Stimulated activated CD8-positive, alpha-beta memory T cell treated with anti-CD3 and anti-CD28 coated beads, Interleukin-2, amount 100 ng/mL, for 48 hours (primary cell): Measurements from ENCODE around the gene AKNA.
A peak's percentile ranks its signal among the peaks of the same experiment; 100 is the strongest.

Source experiments
- DNase-seq, 2 donors: peaks; one replicate each; pipeline ENCODE4 v3.0.0-alpha.2; 2020; ENCODE audit warnings: low read depth in 2 of 2

The AKNA gene

GRCh38 chr9:114363424-114363823, 24.4 kb downstream of the AKNA start:
- no peak for DNase-seq

GRCh38 chr9:114362394-114362793, 25.4 kb downstream of the AKNA start:
- DNase-seq, result no peak

DNA sequence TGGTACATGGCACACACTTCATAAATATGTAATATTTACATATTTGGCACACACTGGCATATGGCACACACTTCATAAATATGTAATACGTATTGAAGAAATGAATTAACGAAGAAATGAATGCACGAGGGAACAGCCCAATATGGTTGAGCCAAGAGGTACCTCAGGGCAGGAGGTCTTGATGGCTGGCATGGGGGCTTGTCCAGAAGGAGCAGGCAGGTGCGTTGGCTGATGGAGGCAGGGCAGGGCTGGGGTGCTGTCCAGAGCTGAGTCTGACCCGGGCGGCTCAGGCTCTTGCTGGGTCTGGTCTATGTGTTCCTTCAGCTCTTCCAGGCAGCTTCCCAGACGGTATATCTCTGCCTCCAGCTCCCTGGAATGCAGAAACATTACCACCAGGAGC, 26.2 kb downstream of the AKNA start:
- no peak for DNase-seq

- DNase-seq, result no peak
Measured at GRCh38 chr9:114359801-114360200, 28.0 kb downstream of the AKNA start.

DNA sequence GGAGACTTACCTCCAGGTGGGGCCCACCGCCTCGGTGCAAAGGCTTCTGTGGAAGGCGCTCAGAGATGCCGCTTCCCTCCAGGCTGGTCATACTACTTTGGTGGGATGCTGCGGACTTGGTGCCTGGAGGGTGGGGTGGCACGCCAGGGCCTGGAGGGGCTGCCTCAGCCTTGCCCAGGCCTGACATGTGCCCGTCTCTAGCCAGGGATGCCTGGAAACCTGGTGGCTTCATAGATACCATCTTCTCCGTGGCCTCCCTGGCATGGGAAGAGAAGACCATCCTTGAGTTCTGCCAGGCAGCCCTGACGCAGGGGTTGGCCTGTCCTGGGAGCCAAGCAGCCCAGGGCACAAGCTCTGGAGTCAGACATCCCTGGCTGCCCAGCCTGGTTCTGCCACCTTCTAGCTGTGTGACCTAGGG, 29.9 kb downstream of the AKNA start:
- DNase-seq, result no peak

DNA sequence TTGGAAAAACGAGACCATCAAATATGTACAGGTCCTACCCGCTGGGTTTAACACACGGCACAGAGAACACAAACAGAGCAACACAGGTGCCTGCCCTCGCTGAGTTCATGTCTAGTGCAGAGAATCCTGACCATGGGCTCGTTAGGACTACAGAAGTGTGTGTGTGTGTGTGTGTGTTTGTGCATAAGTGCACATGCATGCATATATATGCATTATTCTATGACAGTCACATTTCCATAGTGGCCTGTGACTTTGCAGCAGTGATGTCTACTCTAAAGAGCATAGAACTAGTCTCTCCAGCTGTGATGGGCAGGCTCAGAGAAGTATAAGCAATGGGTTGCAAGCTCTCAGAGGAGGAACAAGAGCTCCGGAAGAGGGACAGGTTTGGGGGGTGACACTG, 30.4 kb downstream of the AKNA start:
- no peak for DNase-seq

GRCh38 chr9:114356792-114357191, 31.0 kb downstream of the AKNA start:
- no peak for DNase-seq

- DNase-seq, result no peak
Measured at GRCh38 chr9:114355821-114356220, 32.0 kb downstream of the AKNA start.

DNA sequence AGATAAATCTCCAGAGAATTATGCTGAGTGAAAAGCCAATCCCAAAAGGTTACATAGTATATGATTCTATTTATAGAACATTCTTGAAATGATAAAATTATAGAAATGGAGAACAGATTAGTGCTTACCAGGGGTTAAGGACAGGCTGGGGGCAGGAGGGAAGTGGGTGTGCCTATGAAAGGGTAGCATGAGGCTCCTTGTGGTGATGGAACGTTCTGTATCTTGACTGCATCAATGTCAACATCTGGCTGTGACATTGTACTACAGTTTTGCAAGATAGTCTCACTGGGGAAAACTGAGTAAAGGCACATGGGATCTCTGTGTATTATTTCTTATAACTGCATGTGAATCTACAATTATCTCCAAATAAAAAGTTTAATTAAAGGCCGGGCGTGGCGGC, 35.9 kb downstream of the AKNA start:
- no peak for DNase-seq

DNA sequence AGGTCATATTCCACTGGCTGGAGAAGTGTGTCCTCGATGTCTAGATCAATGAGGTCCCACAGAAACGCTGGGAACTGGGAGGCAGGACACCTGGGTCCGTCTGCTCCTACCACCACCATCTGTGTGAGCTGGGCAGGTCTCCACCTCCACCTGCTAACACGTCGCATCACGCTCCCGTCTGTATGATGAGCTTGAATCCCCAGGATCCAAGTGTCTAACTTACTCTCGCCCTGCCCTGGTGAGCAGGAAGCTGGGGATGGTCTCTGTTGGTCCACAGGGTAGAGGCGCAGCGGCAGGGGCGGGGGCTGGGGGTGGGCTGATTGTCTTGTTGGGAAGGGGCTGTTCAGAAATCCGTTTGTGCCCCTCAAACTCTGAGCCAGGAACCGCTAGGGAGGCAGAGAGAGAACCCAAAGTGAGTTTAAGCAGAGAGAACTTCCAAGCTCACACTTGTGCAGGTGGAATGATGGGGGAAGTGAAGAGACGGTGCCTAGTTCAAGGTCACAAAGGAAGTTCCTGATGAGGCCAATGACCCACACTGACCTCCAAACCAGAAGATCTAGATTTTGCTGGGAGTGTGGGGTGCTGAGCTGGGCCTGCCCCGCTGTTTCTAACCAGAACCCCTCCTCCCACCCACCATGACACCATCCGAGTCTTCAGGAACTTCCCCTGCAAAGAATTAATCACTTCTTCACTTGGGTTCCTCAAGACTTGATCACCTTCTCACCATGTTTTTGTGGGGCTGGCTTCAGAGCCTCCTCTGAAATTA, 37.0 kb downstream of the AKNA start:
- DNase-seq, result no peak

- no peak for DNase-seq
Measured at GRCh38 chr9:114349713-114350480, 37.9 kb downstream of the AKNA start.

DNA sequence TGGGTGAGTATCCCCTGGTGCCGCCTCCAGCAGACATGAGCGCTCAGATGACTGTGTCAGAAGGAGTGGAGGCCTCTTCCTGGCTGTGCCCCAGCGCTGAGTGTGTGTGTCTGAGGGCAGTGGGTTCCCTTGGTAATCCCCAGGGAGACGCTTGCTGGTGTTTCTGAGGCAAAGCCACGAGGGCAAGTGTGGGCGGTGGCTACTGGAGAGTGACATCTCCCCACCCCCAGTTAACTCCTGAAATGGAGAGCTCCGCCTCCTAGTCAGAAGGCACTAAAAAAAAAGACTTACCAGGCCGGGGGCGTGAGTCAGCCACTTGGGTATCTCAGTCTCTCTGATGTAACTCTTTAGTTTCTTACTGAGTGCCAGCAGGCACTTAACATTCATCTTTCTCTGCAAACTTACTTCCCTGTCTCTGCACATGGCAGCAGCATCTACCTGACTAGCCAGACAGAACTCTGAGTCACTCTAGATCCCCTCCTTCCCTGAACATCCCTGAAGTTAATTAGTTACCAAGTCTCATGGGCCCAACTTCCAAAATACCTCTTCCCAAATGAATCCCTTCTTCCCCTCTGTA, 38.8 kb downstream of the AKNA start:
- DNase-seq, result peak; percentile 87 to 90

GRCh38 chr9:114348261-114348905, 39.4 kb downstream of the AKNA start:
- DNase-seq, result no peak

DNA sequence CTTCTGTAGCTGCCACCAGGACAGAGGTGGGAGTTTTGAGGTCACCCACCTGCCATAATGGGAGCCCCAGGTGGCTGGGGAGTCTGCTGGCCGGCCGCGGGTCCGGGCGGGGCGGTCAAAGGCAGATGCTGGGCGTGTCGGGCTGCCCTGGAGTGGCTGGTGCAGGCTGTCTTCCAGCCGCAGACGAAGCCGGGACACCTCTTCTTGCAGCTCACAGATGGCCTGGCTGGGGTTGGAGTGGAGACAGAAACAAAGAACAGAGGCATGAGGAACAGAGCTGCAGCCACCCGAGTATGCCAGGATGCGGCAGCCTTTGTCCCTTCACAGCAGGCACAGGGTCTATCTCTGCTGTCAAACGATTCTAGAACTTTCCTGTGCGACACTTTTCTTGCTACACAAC, 40.1 kb downstream of the AKNA start:
- DNase-seq, result no peak

- DNase-seq, result no peak
Measured at GRCh38 chr9:114346146-114346545, 41.6 kb downstream of the AKNA start.

- DNase-seq, result no peak
Measured at GRCh38 chr9:114345493-114346065, 42.2 kb downstream of the AKNA start.

DNA sequence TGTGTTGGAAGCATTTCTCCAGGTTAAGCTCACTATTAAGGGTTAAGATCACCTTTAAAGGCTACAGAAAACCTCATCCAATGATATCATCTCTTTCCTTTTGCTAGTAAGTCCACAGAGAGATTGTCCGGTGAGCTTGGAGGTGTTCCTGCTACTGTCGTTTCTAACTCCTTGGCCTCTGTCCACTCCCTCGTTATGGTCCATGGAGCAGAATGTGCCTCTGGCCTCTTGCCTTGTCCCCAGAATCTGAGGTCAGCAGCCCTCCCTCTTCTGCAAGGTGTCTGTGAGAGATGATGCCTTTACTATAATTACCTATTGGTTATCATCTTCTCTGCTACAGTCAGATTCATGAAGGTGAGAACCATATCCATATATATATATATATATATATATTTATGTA, 43.1 kb downstream of the AKNA start:
- DNase-seq, result no peak

DNA sequence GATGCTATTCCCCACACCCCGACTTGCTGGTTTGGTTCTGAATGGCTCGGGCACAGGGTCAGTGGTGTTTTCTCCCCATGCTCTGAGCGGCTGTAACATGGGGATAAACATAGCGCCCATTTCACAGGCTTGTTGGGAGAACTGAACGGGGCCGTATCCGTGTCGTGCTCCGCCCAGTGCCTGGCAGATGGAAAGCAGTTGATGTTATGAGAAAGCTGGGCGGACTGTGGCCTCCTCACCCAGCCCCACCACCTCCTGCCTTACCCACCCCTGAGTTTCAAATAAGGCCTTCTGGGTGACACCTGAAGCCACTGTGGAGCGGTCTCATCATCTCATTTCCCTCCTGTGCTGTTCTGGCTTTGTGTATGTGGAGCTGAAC, 43.6 kb downstream of the AKNA start:
- DNase-seq, result no peak

- no peak for DNase-seq
Measured at GRCh38 chr9:114343471-114344187, 44.2 kb downstream of the AKNA start.

- DNase-seq, result no peak
Measured at GRCh38 chr9:114342755-114343440, 44.9 kb downstream of the AKNA start.

- no peak for DNase-seq
Measured at GRCh38 chr9:114341991-114342390, 45.8 kb downstream of the AKNA start.
